Activated B cell treated with CpG ODN at 0.5 μM for 24 hours (primary cell): ENCODE measurements around the gene PRDX2. TPM values are rescaled to one million over a fixed set of nuclear protein-coding genes. Genes with fewer than 3 reads are reported as not detected.
A peak's percentile ranks its signal among the peaks of the same experiment; 100 is the strongest.
"Not testable (repeated sequence)": the region's sequence is repeated elsewhere in the genome, so short reads cannot be mapped to it uniquely, and the experiment has no call there.

ENCODE experiments used
- ATAC-seq: fragments of 200-7000 bp; cut with Tn5 transposase; one replicate; pipeline ENCODE4 v1.10.0; 2021; ENCODE audit warnings: low read depth, mild to moderate bottlenecking, moderate library complexity
- CTCF ChIA-PET: fragments of 350-600 bp; sonication (Branson Sonifier 250); formaldehyde crosslinking; loops from one replicate; lab custom pipeline; 2021; ENCODE audit warnings: antibody characterized with exemption; lab: Charles Lee
- POLR2A ChIA-PET: fragments of 350-600 bp; sonication (Branson Sonifier 250); formaldehyde crosslinking; loops from one replicate; lab custom pipeline; 2021; ENCODE audit warnings: antibody characterized with exemption; lab: Charles Lee
- DNase-seq: peaks from one replicate; pipeline ENCODE4 v3.0.0; 2022
- H3K27ac Mint-ChIP-seq: one replicate; pipeline ENCODE4 v1.8.0; 2020; ENCODE audit warnings: mixed read lengths
- H3K27me3 Mint-ChIP-seq: one replicate; pipeline ENCODE4 v1.8.0; 2021; ENCODE audit warnings: mixed read lengths
- H3K36me3 Mint-ChIP-seq: one replicate; pipeline ENCODE4 v1.8.0; 2021; ENCODE audit warnings: low read depth, mixed read lengths
- H3K4me1 Mint-ChIP-seq: one replicate; pipeline ENCODE4 v1.8.0; 2021; ENCODE audit warnings: mixed read lengths
- H3K4me3 Mint-ChIP-seq: one replicate; pipeline ENCODE4 v1.8.0; 2020; ENCODE audit warnings: mild to moderate bottlenecking, mixed read lengths
- H3K9me3 Mint-ChIP-seq: one replicate; pipeline ENCODE4 v1.8.0; 2020; ENCODE audit warnings: mixed read lengths
- CTCF ChIP-seq: fragments of 200-600 bp; IDR thresholded peaks from one replicate; pipeline ENCODE4 v1.8.0; 2022; ENCODE audit warnings: antibody characterized with exemption, mild to moderate bottlenecking
- intact Hi-C: fragments of 100-400 bp; cut with micrococcal nuclease; formaldehyde crosslinking; loops from one replicate; pipeline ENCODE4 v1.15.1; 2024
- total RNA-seq: library from RNA; stranded (reverse); gene quantifications from 2 replicates; pipeline ENCODE4 v1.2.3, GENCODE V29; 2022

Gene PRDX2
- total RNA-seq, 1 donor from 2014 or later, result 53.1 TPM

GRCh38 chr19:12800466-12800770 lies 1.2 kb downstream of the PRDX2 start:
- H3K27ac Mint-ChIP-seq, result no peak overlapping the region
- H3K4me1 Mint-ChIP-seq, result peaks cover 30% of the 10 kb centered on the region
- POLR2A ChIA-PET, result interaction anchor here (0.6 to 1.2 kb wide), 5 partner anchors 9 to 258 kb away, joined by 3 to 7 read pairs (median 6); partner anchors contain the start of gene JUNB
- no peaks in the 10 kb centered on the region for H3K9me3 Mint-ChIP-seq
- DNase-seq (no peak), ATAC-seq (no peak)
- H3K4me3 Mint-ChIP-seq, result peak overlapping the region; percentile 82
- H3K36me3 Mint-ChIP-seq, result peaks cover 2% of the 10 kb centered on the region
- CTCF ChIA-PET, result interaction anchor here (1.3 to 11.4 kb wide), 3 partner anchors 25 to 47 kb away, joined by 7 to 280 read pairs (median 278); partner anchors contain the start of gene HOOK2
- intact Hi-C loops, result no loop called here
- H3K27me3 Mint-ChIP-seq, result peaks cover 5% of the 10 kb centered on the region
- TF ChIP-seq CTCF, result no peak

- no peaks in the 10 kb centered on the region for H3K9me3 Mint-ChIP-seq
- intact Hi-C loops, result no loop called here
- TF ChIP-seq CTCF, result no peak
- H3K4me3 Mint-ChIP-seq, result no peak overlapping the region
- ChIA-PET POLR2A (interaction anchor here (0.6 to 1.2 kb wide), 8 partner anchors 8 to 118 kb away, joined by 3 to 7 read pairs (median 4); partner anchors contain the start of gene JUNB), CTCF (interaction anchor here (0.8 to 11.4 kb wide), 5 partner anchors 17 to 85 kb away, joined by 3 to 280 read pairs (median 7); partner anchors contain the start of gene HOOK2)
- peaks cover 32% of the 10 kb centered on the region for H3K4me1 Mint-ChIP-seq
- ATAC-seq (no peak), DNase-seq (no peak)
- H3K36me3 Mint-ChIP-seq, result peaks cover 2% of the 10 kb centered on the region
- H3K27ac Mint-ChIP-seq, result no peak overlapping the region
- H3K27me3 Mint-ChIP-seq, result peaks cover 5% of the 10 kb centered on the region
These were observed 1.7 kb downstream of the PRDX2 start for GRCh38 chr19:12799742-12800465.

GRCh38 chr19:12797607-12798006 lies 4.0 kb downstream of the PRDX2 start:
- H3K27me3 Mint-ChIP-seq, intact Hi-C loops, H3K9me3 Mint-ChIP-seq, H3K36me3 Mint-ChIP-seq, DNase-seq, H3K27ac Mint-ChIP-seq, H3K4me3 Mint-ChIP-seq, ATAC-seq: not testable (repeated sequence)
- ChIA-PET POLR2A (interaction anchor here (0.7 to 13.2 kb wide), 6 partner anchors 19 to 121 kb away, joined by 4 to 909 read pairs (median 6); partner anchors contain the start of genes HOOK2 and SYCE2), CTCF (interaction anchor here (2.0 to 11.4 kb wide), 3 partner anchors 23 to 50 kb away, joined by 7 to 280 read pairs (median 278); partner anchors contain the start of gene HOOK2)
- peaks cover 42% of the 10 kb centered on the region for H3K4me1 Mint-ChIP-seq

GRCh38 chr19:12797141-12797587 lies 4.4 kb downstream of the PRDX2 start:
- H3K9me3 Mint-ChIP-seq, result no peaks in the 10 kb centered on the region
- peaks cover 37% of the 10 kb centered on the region for H3K4me1 Mint-ChIP-seq
- no peak for ATAC-seq
- ChIA-PET CTCF (interaction anchor here (2.0 to 11.4 kb wide), 3 partner anchors 22 to 50 kb away, joined by 7 to 280 read pairs (median 278); partner anchors contain the start of gene HOOK2), POLR2A (interaction anchor here (0.7 to 13.2 kb wide), 6 partner anchors 19 to 122 kb away, joined by 4 to 909 read pairs (median 6); partner anchors contain the start of genes HOOK2 and SYCE2)
- H3K4me3 Mint-ChIP-seq, result no peak overlapping the region
- DNase-seq, result no peak
- no peak for TF ChIP-seq CTCF
- no peaks in the 10 kb centered on the region for H3K27me3 Mint-ChIP-seq
- no peak overlapping the region for H3K27ac Mint-ChIP-seq
- intact Hi-C loops, result no loop called here
- peaks cover 7% of the 10 kb centered on the region for H3K36me3 Mint-ChIP-seq

GRCh38 chr19:12796146-12797071 lies 5.2 kb downstream of the PRDX2 start:
- ChIA-PET CTCF (interaction anchor here (0.7 to 11.4 kb wide), 16 partner anchors 10 to 298 kb away, joined by 3 to 280 read pairs (median 4); partner anchors contain the start of genes FBXW9, GET3, HOOK2 and MAN2B1), POLR2A (interaction anchor here (0.7 to 13.2 kb wide), 15 partner anchors 10 to 122 kb away, joined by 3 to 909 read pairs (median 6); partner anchors contain the start of genes GET3, HOOK2, RNASEH2A and SYCE2)
- peaks cover 11% of the 10 kb centered on the region for H3K36me3 Mint-ChIP-seq
- H3K9me3 Mint-ChIP-seq, result no peaks in the 10 kb centered on the region
- H3K27me3 Mint-ChIP-seq, result no peaks in the 10 kb centered on the region
- H3K4me3 Mint-ChIP-seq, result peak overlapping the region; percentile 81
- peak overlapping the region; percentile 80 for H3K27ac Mint-ChIP-seq
- intact Hi-C loops, result loop anchor here (1.0 kb wide), 7 partner anchors 19 to 232 kb away; no protein-coding TSS in a partner anchor
- H3K4me1 Mint-ChIP-seq, result peaks cover 34% of the 10 kb centered on the region
- TF ChIP-seq CTCF, result peak; percentile 37
- DNase-seq (peak; percentile 63), ATAC-seq (no peak)
